Measurements from ENCODE around the gene MKLN1. TPM values are rescaled to one million over a fixed set of nuclear protein-coding genes. Genes with fewer than 3 reads are reported as not detected.

MKLN1 gene
- total and polyA plus RNA-seq, 10 of the 15 experiments (the other 5 are each of a cell fraction or from before 2014, with no cell fraction given): 13.6 to 55.8 (median 29.3) TPM

DNA sequence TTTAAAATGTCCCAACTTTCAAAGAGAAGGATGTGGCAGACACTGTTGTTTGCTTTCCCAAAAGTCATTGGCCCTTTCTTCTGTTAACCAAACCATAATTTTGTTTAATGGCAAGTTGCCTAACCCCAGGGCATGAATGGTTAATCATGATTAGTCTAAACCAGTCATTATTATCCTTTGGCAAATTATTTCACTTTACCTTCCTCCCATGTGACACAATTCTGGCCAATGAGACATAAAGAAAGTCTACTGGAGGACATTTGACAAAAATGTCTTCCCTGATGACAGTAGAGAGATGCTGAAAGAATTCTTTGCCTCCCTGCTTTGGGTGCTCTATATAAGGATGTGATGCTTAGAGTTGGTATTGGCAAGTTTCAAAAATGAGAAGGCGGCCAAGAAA lies 126.8 kb downstream of the MKLN1 start:
- DNase-seq (ENCODE audit: low read depth, low spot score) (no peak), FAIRE-seq (no peak), ATAC-seq (peak; percentile 62)
- Histone ChIP-seq H3K36me3 (ENCODE audit: control insufficient read depth in 2 of 2, insufficient read depth in 2 of 2, low read length in 1 of 2) (0 out of 4 replicates have a peak, but pooled peaks cover 0 to 3% of the 10 kb centered on the region in 2 experiments), H2AFZ (ENCODE audit: control insufficient read depth, low read depth, low read length) (no peak overlapping the region), H3K9me3 (replicated peaks; ENCODE audit: control insufficient read depth, insufficient read depth, low read length) (no peaks in the 10 kb centered on the region), H4K20me1 (ENCODE audit: control insufficient read depth, insufficient read depth) (no peaks in the 10 kb centered on the region), H3K4me1 (ENCODE audit: control insufficient read depth, insufficient read depth, low read length) (no peaks in the 10 kb centered on the region), H3K4me3 (no peak overlapping the region), H3K27ac (ENCODE audit: control insufficient read depth, insufficient read depth) (no peak overlapping the region), H3K4me2 (ENCODE audit: control insufficient read depth, insufficient read depth) (no peak overlapping the region; the same call in 1 of the 2 replicates), H3K27me3 (replicated peaks in 1 of 2; ENCODE audit: control insufficient read depth in 2 of 2, insufficient read depth in 2 of 2, low read length in 1 of 2) (no peaks in the 10 kb centered on the region), H3K9ac (ENCODE audit: control insufficient read depth, insufficient read depth, low read length) (no peak overlapping the region), H3K79me2 (ENCODE audit: control insufficient read depth, insufficient read depth, low read length) (no peaks in the 10 kb centered on the region)
- in situ Hi-C loops (cut with MboI): no loop called here
- ChIA-PET POLR2A (interaction anchor here (0.5 to 1.1 kb wide), 3 partner anchors 28 to 766 kb away, joined by 3 to 5 read pairs (median 3); no protein-coding TSS in a partner anchor), RAD21 (ENCODE audit: unreplicated experiment) (interaction anchor here (0.7 to 1.2 kb wide), 7 partner anchors 9 to 422 kb away, joined by 3 read pairs; no protein-coding TSS in a partner anchor), CTCF (interaction anchor here (0.9 to 1.6 kb wide), 5 partner anchors 47 to 557 kb away, joined by 3 to 4 read pairs (median 3); no protein-coding TSS in a partner anchor), SMC1A (ENCODE audit: uncharacterized antibody, unreplicated experiment) (interaction anchor here (0.8 to 2.6 kb wide), 12 partner anchors 10 to 421 kb away, joined by 3 to 14 read pairs (median 3); no protein-coding TSS in a partner anchor)
- TF ChIP-seq RAD51 (IDR thresholded peaks at IDR 0.05) (peak; percentile 66; the same call in 1 of the 2 replicates), NFYB (IDR thresholded peaks at IDR 0.05; ENCODE audit: insufficient read depth, low read depth, low read length) (0 out of 2 replicates have a peak, but pooled peaks have one; percentile 33)
- TF ChIP-seq, protein P1, sequence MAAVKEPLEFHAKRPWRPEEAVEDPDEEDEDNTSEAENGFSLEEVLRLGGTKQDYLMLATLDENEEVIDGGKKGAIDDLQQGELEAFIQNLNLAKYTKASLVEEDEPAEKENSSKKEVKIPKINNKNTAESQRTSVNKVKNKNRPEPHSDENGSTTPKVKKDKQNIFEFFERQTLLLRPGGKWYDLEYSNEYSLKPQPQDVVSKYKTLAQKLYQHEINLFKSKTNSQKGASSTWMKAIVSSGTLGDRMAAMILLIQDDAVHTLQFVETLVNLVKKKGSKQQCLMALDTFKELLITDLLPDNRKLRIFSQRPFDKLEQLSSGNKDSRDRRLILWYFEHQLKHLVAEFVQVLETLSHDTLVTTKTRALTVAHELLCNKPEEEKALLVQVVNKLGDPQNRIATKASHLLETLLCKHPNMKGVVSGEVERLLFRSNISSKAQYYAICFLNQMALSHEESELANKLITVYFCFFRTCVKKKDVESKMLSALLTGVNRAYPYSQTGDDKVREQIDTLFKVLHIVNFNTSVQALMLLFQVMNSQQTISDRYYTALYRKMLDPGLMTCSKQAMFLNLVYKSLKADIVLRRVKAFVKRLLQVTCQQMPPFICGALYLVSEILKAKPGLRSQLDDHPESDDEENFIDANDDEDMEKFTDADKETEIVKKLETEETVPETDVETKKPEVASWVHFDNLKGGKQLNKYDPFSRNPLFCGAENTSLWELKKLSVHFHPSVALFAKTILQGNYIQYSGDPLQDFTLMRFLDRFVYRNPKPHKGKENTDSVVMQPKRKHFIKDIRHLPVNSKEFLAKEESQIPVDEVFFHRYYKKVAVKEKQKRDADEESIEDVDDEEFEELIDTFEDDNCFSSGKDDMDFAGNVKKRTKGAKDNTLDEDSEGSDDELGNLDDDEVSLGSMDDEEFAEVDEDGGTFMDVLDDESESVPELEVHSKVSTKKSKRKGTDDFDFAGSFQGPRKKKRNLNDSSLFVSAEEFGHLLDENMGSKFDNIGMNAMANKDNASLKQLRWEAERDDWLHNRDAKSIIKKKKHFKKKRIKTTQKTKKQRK (IDR thresholded peaks at IDR 0.05; ENCODE audit: low read depth, low read length): no peak
- 100% methylated on average over 1 of the region's 1 CpG for WGBS (ENCODE audit: insufficient coverage, insufficient replicate concordance, low lambda C conversion rate, missing lambda C conversion rate)
- no TSS peak for BruUV-seq (replicated peaks)
- intact Hi-C loops (cut with micrococcal nuclease; ENCODE audit: unreplicated experiment): no loop called here

Measured in GM12878 (cell line).